ENCODE results near the gene DNASE1L3.

DNASE1L3 gene

GRCh38 chr3:58188173-58188564, 22.6 kb downstream of the DNASE1L3 start:
- CTCF ChIA-PET, result interaction anchor here (0.6 to 3.8 kb wide), 8 partner anchors 11 to 426 kb away, joined by 3 to 21 read pairs (median 4); partner anchors contain the start of genes HTD2 and RPP14
- POLR2A ChIA-PET, result interaction anchor here (2.9 kb wide), 1 partner anchor 118 kb away, joined by 16 read pairs; the partner anchor contains the start of genes HTD2 and RPP14
- TF ChIP-seq FOXA1 (IDR thresholded peaks at IDR 0.05), result no peak
- TF ChIP-seq PKNOX1 (IDR thresholded peaks at IDR 0.05), result no peak
- no peak for TF ChIP-seq ZNF384 (IDR thresholded peaks at IDR 0.05)
- no peak for TF ChIP-seq SP1 (IDR thresholded peaks at IDR 0.05)
- TF ChIP-seq SUZ12 (IDR thresholded peaks at IDR 0.05), result no peak
- TF ChIP-seq NFRKB (IDR thresholded peaks at IDR 0.05), result no peak
- no peak for TF ChIP-seq TARDBP (IDR thresholded peaks at IDR 0.05)
- no peak for TF ChIP-seq L3MBTL2 (conservative IDR thresholded peaks at IDR 0.05)
- TF ChIP-seq CTBP1 (IDR thresholded peaks at IDR 0.05; ENCODE audit: borderline replicate concordance), result no peak
- TF ChIP-seq FOXK2 (IDR thresholded peaks at IDR 0.05), result no peak
- TF ChIP-seq ARNT (IDR thresholded peaks at IDR 0.05), result no peak
- TF ChIP-seq BHLHE40 (IDR thresholded peaks at IDR 0.05; ENCODE audit: borderline replicate concordance), result no peak
- no peak for TF ChIP-seq FOXM1 (IDR thresholded peaks at IDR 0.05; ENCODE audit: borderline replicate concordance)
- no peak for TF ChIP-seq LEF1 (IDR thresholded peaks at IDR 0.05; ENCODE audit: borderline replicate concordance)
- TF ChIP-seq ELF4 (IDR thresholded peaks at IDR 0.05), result no peak
- TF ChIP-seq HDGF (IDR thresholded peaks at IDR 0.05; ENCODE audit: borderline replicate concordance), result no peak
- no peak for DNase-seq (ENCODE audit: extremely low spot score)

GRCh38 chr3:58184982-58185360, 25.8 kb downstream of the DNASE1L3 start:
- CTCF ChIA-PET, result interaction anchor here (1.8 kb wide), 1 partner anchor 121 kb away, joined by 4 read pairs; the partner anchor contains the start of genes HTD2 and RPP14
- DNase-seq (ENCODE audit: extremely low spot score), result no peak
- TF ChIP-seq ARNT (IDR thresholded peaks at IDR 0.05) (no peak), NFRKB (IDR thresholded peaks at IDR 0.05) (no peak)
- POLR2A ChIA-PET, result interaction anchor here (0.9 kb wide), 1 partner anchor 121 kb away, joined by 3 read pairs; the partner anchor contains the start of genes HTD2 and RPP14

- TF ChIP-seq FOXA1 (IDR thresholded peaks at IDR 0.05) (no peak), PKNOX1 (IDR thresholded peaks at IDR 0.05) (no peak), FOXM1 (IDR thresholded peaks at IDR 0.05; ENCODE audit: borderline replicate concordance) (no peak), LEF1 (IDR thresholded peaks at IDR 0.05; ENCODE audit: borderline replicate concordance) (no peak), HDGF (IDR thresholded peaks at IDR 0.05; ENCODE audit: borderline replicate concordance) (no peak), BHLHE40 (IDR thresholded peaks at IDR 0.05; ENCODE audit: borderline replicate concordance) (no peak)
- DNase-seq (ENCODE audit: extremely low spot score), result no peak
- ChIA-PET POLR2A (interaction anchor here (0.9 kb wide), 1 partner anchor 122 kb away, joined by 3 read pairs; the partner anchor contains the start of genes HTD2 and RPP14), CTCF (interaction anchor here (1.8 kb wide), 1 partner anchor 122 kb away, joined by 4 read pairs; the partner anchor contains the start of genes HTD2 and RPP14)
These were observed 26.3 kb downstream of the DNASE1L3 start for GRCh38 chr3:58184309-58184981.

- CTCF ChIA-PET, result interaction anchor here (1.8 kb wide), 1 partner anchor 122 kb away, joined by 4 read pairs; the partner anchor contains the start of genes HTD2 and RPP14
- no peak for DNase-seq (ENCODE audit: extremely low spot score)
- TF ChIP-seq TARDBP (IDR thresholded peaks at IDR 0.05), result no peak
- no peak for TF ChIP-seq HDGF (IDR thresholded peaks at IDR 0.05; ENCODE audit: borderline replicate concordance)
- no peak for TF ChIP-seq ZNF384 (IDR thresholded peaks at IDR 0.05)
- POLR2A ChIA-PET, result interaction anchor here (0.9 kb wide), 1 partner anchor 122 kb away, joined by 3 read pairs; the partner anchor contains the start of genes HTD2 and RPP14
These were observed 26.9 kb downstream of the DNASE1L3 start for GRCh38 chr3:58183891-58184290.

- ChIA-PET POLR2A (no interaction called here), CTCF (interaction anchor here (1.8 kb wide), 1 partner anchor 123 kb away, joined by 4 read pairs; the partner anchor contains the start of genes HTD2 and RPP14)
- TF ChIP-seq CTBP1 (IDR thresholded peaks at IDR 0.05; ENCODE audit: borderline replicate concordance) (no peak), FOXM1 (IDR thresholded peaks at IDR 0.05; ENCODE audit: borderline replicate concordance) (no peak), TARDBP (IDR thresholded peaks at IDR 0.05) (no peak), FOXA1 (IDR thresholded peaks at IDR 0.05) (no peak), LEF1 (IDR thresholded peaks at IDR 0.05; ENCODE audit: borderline replicate concordance) (no peak)
- no peak for DNase-seq (ENCODE audit: extremely low spot score)
These were observed 27.6 kb downstream of the DNASE1L3 start for GRCh38 chr3:58183221-58183620.

- CTCF ChIA-PET, result no interaction called here
- no peak for TF ChIP-seq SP1 (IDR thresholded peaks at IDR 0.05)
- no peak for TF ChIP-seq FOXA1 (IDR thresholded peaks at IDR 0.05)
- no peak for TF ChIP-seq ZNF384 (IDR thresholded peaks at IDR 0.05)
- DNase-seq (ENCODE audit: extremely low spot score), result no peak
These were observed 29.7 kb downstream of the DNASE1L3 start for GRCh38 chr3:58180940-58181587.

GRCh38 chr3:58180099-58180880, 30.5 kb downstream of the DNASE1L3 start:
- no peak for DNase-seq (ENCODE audit: extremely low spot score)
- TF ChIP-seq CTBP1 (IDR thresholded peaks at IDR 0.05; ENCODE audit: borderline replicate concordance), result no peak
- no peak for TF ChIP-seq HDGF (IDR thresholded peaks at IDR 0.05; ENCODE audit: borderline replicate concordance)
- TF ChIP-seq FOXM1 (IDR thresholded peaks at IDR 0.05; ENCODE audit: borderline replicate concordance), result no peak
- TF ChIP-seq ARNT (IDR thresholded peaks at IDR 0.05), result no peak
- CTCF ChIA-PET, result no interaction called here
- POLR2A ChIA-PET, result no interaction called here

More at GRCh38 chr3:58180940-58181587, 29.7 kb downstream of the DNASE1L3 start:
- POLR2A ChIA-PET, result no interaction called here
